Activated CD8-positive, alpha-beta memory T cell treated with anti-CD3 and anti-CD28 coated beads for 4 hours (primary cell): ENCODE results near the gene MFSD12.
"Not testable (repeated sequence)": the region's sequence is repeated elsewhere in the genome, so short reads cannot be mapped to it uniquely, and the experiment has no call there.

Experiments
- DNase-seq, 2 donors: peaks; one replicate each; pipeline ENCODE4 v3.0.0-alpha.2; 2020; ENCODE audit warnings: low read depth in 2 of 2

Gene MFSD12

GRCh38 chr19:3536429-3537100, 20.8 kb downstream of the MFSD12 start:
- no peak for DNase-seq

GRCh38 chr19:3535981-3536380, 21.4 kb downstream of the MFSD12 start:
- no peak for DNase-seq

- DNase-seq, result no peak
Observed at GRCh38 chr19:3535563-3535965, 21.8 kb downstream of the MFSD12 start.

- DNase-seq, result no peak
Observed at GRCh38 chr19:3535235-3535535, 22.2 kb downstream of the MFSD12 start.

GRCh38 chr19:3534375-3535234, 22.8 kb downstream of the MFSD12 start:
- no peak for DNase-seq

- no peak for DNase-seq
Observed at GRCh38 chr19:3533563-3534216, 23.7 kb downstream of the MFSD12 start.

- no peak for DNase-seq
Observed at GRCh38 chr19:3533033-3533432, 24.4 kb downstream of the MFSD12 start.

GRCh38 chr19:3532154-3532786, 25.1 kb downstream of the MFSD12 start:
- DNase-seq, result no peak

GRCh38 chr19:3531716-3532115, 25.7 kb downstream of the MFSD12 start:
- no peak for DNase-seq

GRCh38 chr19:3530389-3530788, 27.0 kb downstream of the MFSD12 start:
- DNase-seq, result no peak

- DNase-seq, result not testable (repeated sequence)
Observed at GRCh38 chr19:3529299-3529698, 28.1 kb downstream of the MFSD12 start.

- DNase-seq, result no peak
Observed at GRCh38 chr19:3528539-3529211, 28.7 kb downstream of the MFSD12 start.

- DNase-seq, result no peak
Observed at GRCh38 chr19:3528080-3528479, 29.3 kb downstream of the MFSD12 start.

GRCh38 chr19:3527238-3527910, 30.0 kb downstream of the MFSD12 start:
- DNase-seq, result no peak

GRCh38 chr19:3526507-3527237, 30.7 kb downstream of the MFSD12 start:
- no peak for DNase-seq

- no peak for DNase-seq
Observed at GRCh38 chr19:3524904-3525451, 32.4 kb downstream of the MFSD12 start.

- no peak for DNase-seq
Observed at GRCh38 chr19:3524078-3524842, 33.1 kb downstream of the MFSD12 start.

- DNase-seq, result no peak
Observed at GRCh38 chr19:3523361-3524077, 33.9 kb downstream of the MFSD12 start.
